Neural cell (in vitro differentiated cells): ENCODE data around the gene BCO1. TPM values are rescaled to one million over a fixed set of nuclear protein-coding genes. Genes with fewer than 3 reads are reported as not detected.

Experiments used
- H2AFZ ChIP-seq: fragments of 200-600, 300-800 bp; sonication (generic), shearing (Covaris generic); 2 replicates; pipeline ENCODE4 v1.6.0; 2014; ENCODE audit warnings: low read depth, mild to moderate bottlenecking, antibody characterized with exemption, low read length, moderate library complexity
- H3F3A ChIP-seq: fragments of 200-600 bp; shearing (Covaris generic); 2 replicates; pipeline ENCODE4 v1.6.1; 2016; ENCODE audit warnings: mild to moderate bottlenecking, moderate library complexity, mixed read lengths, antibody characterized with exemption, low read length; ENCODE audit not compliant: insufficient read depth, poor library complexity, severe bottlenecking
- H3K27ac ChIP-seq: fragments of 200-600, 300-800 bp; sonication (generic), shearing (Covaris generic); 2 replicates; pipeline ENCODE4 v1.5.1; 2014; ENCODE audit warnings: mild to moderate bottlenecking, low read length, moderate library complexity
- H3K27me3 ChIP-seq: fragments of 300-800, 200-600 bp; sonication (generic), shearing (Covaris generic); 2 replicates; pipeline ENCODE4 v1.6.0; 2014; ENCODE audit warnings: mild to moderate bottlenecking, low read depth, low read length, moderate library complexity; ENCODE audit not compliant: insufficient read depth
- H3K36me3 ChIP-seq: fragments of 300-800, 200-600 bp; sonication (generic), shearing (Covaris generic); 2 replicates; pipeline ENCODE4 v1.5.1; 2014; ENCODE audit warnings: mild to moderate bottlenecking, antibody characterized with exemption, low read length, moderate library complexity; ENCODE audit not compliant: insufficient read depth
- H3K4me2 ChIP-seq: fragments of 300-800, 200-600 bp; sonication (generic), shearing (Covaris generic); 2 replicates; pipeline ENCODE4 v1.6.0; 2014; ENCODE audit warnings: mild to moderate bottlenecking, low read length
- H3K4me3 ChIP-seq: fragments of 300-800, 200-600 bp; sonication (generic), shearing (Covaris generic); 2 replicates; pipeline ENCODE4 v1.5.1; 2014; ENCODE audit warnings: mild to moderate bottlenecking, low read length, moderate library complexity
- H3K79me2 ChIP-seq: fragments of 200-600 bp; shearing (Covaris generic); replicated peaks from 2 replicates; pipeline ENCODE4 v1.6.0; 2014; ENCODE audit warnings: mild to moderate bottlenecking, low read length, moderate library complexity; ENCODE audit not compliant: insufficient read depth
- H3K9ac ChIP-seq: fragments of 300-800, 200-600 bp; sonication (generic), shearing (Covaris generic); 2 replicates; pipeline ENCODE4 v1.6.1; 2016; ENCODE audit warnings: mild to moderate bottlenecking, low read length, mixed read lengths
- H3K9me2 ChIP-seq: fragments of 200-600 bp; shearing (Covaris generic); 2 replicates; pipeline ENCODE4 v1.6.1; 2016; ENCODE audit warnings: mild to moderate bottlenecking, low read length, mixed read lengths; ENCODE audit not compliant: insufficient read depth
- H3K9me3 ChIP-seq: fragments of 200-600, 300-800 bp; sonication (generic), shearing (Covaris generic); 2 replicates; pipeline ENCODE4 v1.6.1; 2016; ENCODE audit warnings: mild to moderate bottlenecking, mixed run types, low read length, moderate library complexity, mixed read lengths
- H4K20me1 ChIP-seq: fragments of 200-600 bp; shearing (Covaris generic); 2 replicates; pipeline ENCODE4 v1.6.1; 2016; ENCODE audit warnings: mild to moderate bottlenecking, mixed run types; ENCODE audit not compliant: insufficient read depth
- CTCF ChIP-seq: fragments of 450-650 bp; IDR thresholded peaks from 2 replicates; pipeline ENCODE4 v1.5.1; 2014; ENCODE audit warnings: antibody characterized with exemption, mild to moderate bottlenecking, moderate library complexity; ENCODE audit not compliant: poor library complexity, severe bottlenecking
- EP300 ChIP-seq: fragments of 450-650 bp; conservative IDR thresholded peaks from 2 replicates; pipeline ENCODE4 v1.6.1; 2014; ENCODE audit warnings: antibody characterized with exemption, mild to moderate bottlenecking, moderate library complexity; ENCODE audit not compliant: poor library complexity, severe bottlenecking
- EZH2 ChIP-seq: fragments of 200-600, 300-800 bp; shearing (Covaris generic), sonication (generic); IDR thresholded peaks from 2 replicates; pipeline ENCODE4 v1.6.1; 2014; ENCODE audit warnings: antibody characterized with exemption, low read length, borderline replicate concordance, mild to moderate bottlenecking; ENCODE audit not compliant: insufficient read depth, poor library complexity, severe bottlenecking
- MXI1 ChIP-seq: fragments of 450-650 bp; conservative IDR thresholded peaks from 2 replicates; pipeline ENCODE4 v1.6.1; 2014; ENCODE audit warnings: antibody characterized with exemption, mild to moderate bottlenecking; ENCODE audit not compliant: poor library complexity, severe bottlenecking
- POLR2AphosphoS5 ChIP-seq: IDR thresholded peaks from 2 replicates; pipeline ENCODE4 v1.6.1; 2012
- RAD21 ChIP-seq: fragments of 450-650 bp; conservative IDR thresholded peaks from 2 replicates; pipeline ENCODE4 v1.6.1; 2014; ENCODE audit warnings: antibody characterized with exemption, mild to moderate bottlenecking, moderate library complexity
- REST ChIP-seq: IDR thresholded peaks from 2 replicates; pipeline ENCODE4 v1.6.1; 2012; ENCODE audit warnings: borderline replicate concordance
- SMC3 ChIP-seq: fragments of 450-650 bp; conservative IDR thresholded peaks from 2 replicates; pipeline ENCODE4 v1.6.1; 2014; ENCODE audit warnings: antibody characterized with exemption, mild to moderate bottlenecking, moderate library complexity; ENCODE audit not compliant: poor library complexity
- TAF1 ChIP-seq: IDR thresholded peaks from 2 replicates; pipeline ENCODE4 v1.6.1; 2012; ENCODE audit warnings: low read depth
- polyA plus RNA-seq: library from polyadenylated mRNA; depleted of rRNA; stranded (reverse); fragments of >200 nt; gene quantifications from 2 replicates; pipeline ENCODE4 v1.2.3, GENCODE V29; 2014

Gene BCO1
- polyA plus RNA-seq, 1 donor from 2014 or later = not detected

GRCh38 chr16:81280393-81280792, 41.9 kb downstream of the BCO1 start:
- H3K9me3 ChIP-seq = no peaks in the 10 kb centered on the region
- no peak overlapping the region for H3K9ac ChIP-seq
- H2AFZ ChIP-seq = no peak overlapping the region
- H3K27ac ChIP-seq = no peak overlapping the region
- H3K27me3 ChIP-seq = no peaks in the 10 kb centered on the region
- no peaks in the 10 kb centered on the region for H3K79me2 ChIP-seq
- no peak overlapping the region for H3K4me3 ChIP-seq
- H4K20me1 ChIP-seq = no peaks in the 10 kb centered on the region
- no peaks in the 10 kb centered on the region for H3K36me3 ChIP-seq
- TF ChIP-seq CTCF = no peak
- no peak for TF ChIP-seq REST
- TF ChIP-seq EZH2 = no peak
- no peak for TF ChIP-seq TAF1
- no peak for TF ChIP-seq POLR2AphosphoS5
- TF ChIP-seq SMC3 = no peak
- TF ChIP-seq EP300 = no peak
- no peak for TF ChIP-seq MXI1
- TF ChIP-seq RAD21 = no peak
- no peaks in the 10 kb centered on the region for H3K9me2 ChIP-seq
- no peak overlapping the region for H3K4me2 ChIP-seq
- no peaks in the 10 kb centered on the region for H3F3A ChIP-seq

GRCh38 chr16:81283044-81283443, 44.6 kb downstream of the BCO1 start:
- Histone ChIP-seq H3K36me3 (no peaks in the 10 kb centered on the region), H3K9ac (no peak overlapping the region), H3K79me2 (no peaks in the 10 kb centered on the region), H2AFZ (no peak overlapping the region), H3K4me3 (no peak overlapping the region), H4K20me1 (no peaks in the 10 kb centered on the region), H3K9me3 (no peaks in the 10 kb centered on the region), H3K27me3 (no peaks in the 10 kb centered on the region), H3K9me2 (no peaks in the 10 kb centered on the region), H3F3A (no peaks in the 10 kb centered on the region), H3K27ac (no peak overlapping the region), H3K4me2 (no peak overlapping the region)
- TF ChIP-seq REST (no peak), POLR2AphosphoS5 (no peak), EP300 (no peak), TAF1 (no peak), SMC3 (no peak), EZH2 (no peak), MXI1 (no peak), CTCF (no peak), RAD21 (no peak)
